ENCODE measurements around the gene COL23A1.

The COL23A1 gene

DNA sequence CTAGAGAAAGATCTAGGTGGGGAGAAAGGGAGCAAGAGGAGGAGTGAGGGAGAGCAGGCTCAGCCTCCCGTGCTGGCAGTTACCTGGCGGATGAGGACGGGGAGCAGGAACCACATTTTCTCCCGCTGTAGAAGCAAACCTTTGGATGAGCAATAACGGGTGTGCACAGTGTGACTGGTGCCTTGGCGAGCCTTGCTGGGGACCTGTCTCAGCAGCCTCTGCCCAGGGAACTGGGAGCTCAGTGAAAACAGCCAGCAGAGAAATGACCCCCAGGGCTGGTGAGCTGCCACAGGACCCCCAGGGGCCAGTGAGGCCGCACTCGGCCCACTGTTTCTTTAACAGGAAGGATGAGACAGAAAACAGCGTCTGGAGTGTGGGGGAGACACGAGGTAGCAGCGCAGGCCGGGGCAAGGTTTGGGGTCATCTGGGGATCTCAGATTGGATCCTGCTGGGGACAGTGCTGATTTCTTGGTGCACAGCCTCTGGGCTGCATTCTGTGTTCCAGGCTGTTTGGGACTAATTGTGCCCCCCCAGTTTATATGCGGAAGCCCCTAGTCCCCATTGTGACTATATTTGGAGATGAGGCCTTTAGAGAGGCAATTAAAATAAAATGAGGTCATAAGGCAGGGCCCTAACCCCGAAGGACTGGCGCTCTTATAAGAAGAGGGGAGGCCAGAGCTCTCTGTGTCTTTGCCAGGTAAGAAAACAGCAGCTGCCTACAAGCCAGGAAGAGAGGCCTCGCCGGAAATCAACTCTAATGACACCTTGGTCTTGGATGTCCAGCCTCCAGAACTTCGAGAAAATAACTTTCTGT lies 238.8 kb downstream of the COL23A1 start:
- Mint-ChIP-seq H3K9me3 (no peaks in the 10 kb centered on the region), H3K27me3 (ENCODE audit: low read depth, poor library complexity) (no peaks in the 10 kb centered on the region), H3K27ac (peak overlapping the region; percentile 90), H3K36me3 (ENCODE audit: low read depth) (no peaks in the 10 kb centered on the region), H3K4me1 (peaks cover 90% of the 10 kb centered on the region), H3K4me3 (peak overlapping the region; percentile 6)
- TF ChIP-seq, protein P1, sequence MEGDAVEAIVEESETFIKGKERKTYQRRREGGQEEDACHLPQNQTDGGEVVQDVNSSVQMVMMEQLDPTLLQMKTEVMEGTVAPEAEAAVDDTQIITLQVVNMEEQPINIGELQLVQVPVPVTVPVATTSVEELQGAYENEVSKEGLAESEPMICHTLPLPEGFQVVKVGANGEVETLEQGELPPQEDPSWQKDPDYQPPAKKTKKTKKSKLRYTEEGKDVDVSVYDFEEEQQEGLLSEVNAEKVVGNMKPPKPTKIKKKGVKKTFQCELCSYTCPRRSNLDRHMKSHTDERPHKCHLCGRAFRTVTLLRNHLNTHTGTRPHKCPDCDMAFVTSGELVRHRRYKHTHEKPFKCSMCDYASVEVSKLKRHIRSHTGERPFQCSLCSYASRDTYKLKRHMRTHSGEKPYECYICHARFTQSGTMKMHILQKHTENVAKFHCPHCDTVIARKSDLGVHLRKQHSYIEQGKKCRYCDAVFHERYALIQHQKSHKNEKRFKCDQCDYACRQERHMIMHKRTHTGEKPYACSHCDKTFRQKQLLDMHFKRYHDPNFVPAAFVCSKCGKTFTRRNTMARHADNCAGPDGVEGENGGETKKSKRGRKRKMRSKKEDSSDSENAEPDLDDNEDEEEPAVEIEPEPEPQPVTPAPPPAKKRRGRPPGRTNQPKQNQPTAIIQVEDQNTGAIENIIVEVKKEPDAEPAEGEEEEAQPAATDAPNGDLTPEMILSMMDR (IDR thresholded peaks at IDR 0.05): no peak
- DNase-seq: no peak

DNA sequence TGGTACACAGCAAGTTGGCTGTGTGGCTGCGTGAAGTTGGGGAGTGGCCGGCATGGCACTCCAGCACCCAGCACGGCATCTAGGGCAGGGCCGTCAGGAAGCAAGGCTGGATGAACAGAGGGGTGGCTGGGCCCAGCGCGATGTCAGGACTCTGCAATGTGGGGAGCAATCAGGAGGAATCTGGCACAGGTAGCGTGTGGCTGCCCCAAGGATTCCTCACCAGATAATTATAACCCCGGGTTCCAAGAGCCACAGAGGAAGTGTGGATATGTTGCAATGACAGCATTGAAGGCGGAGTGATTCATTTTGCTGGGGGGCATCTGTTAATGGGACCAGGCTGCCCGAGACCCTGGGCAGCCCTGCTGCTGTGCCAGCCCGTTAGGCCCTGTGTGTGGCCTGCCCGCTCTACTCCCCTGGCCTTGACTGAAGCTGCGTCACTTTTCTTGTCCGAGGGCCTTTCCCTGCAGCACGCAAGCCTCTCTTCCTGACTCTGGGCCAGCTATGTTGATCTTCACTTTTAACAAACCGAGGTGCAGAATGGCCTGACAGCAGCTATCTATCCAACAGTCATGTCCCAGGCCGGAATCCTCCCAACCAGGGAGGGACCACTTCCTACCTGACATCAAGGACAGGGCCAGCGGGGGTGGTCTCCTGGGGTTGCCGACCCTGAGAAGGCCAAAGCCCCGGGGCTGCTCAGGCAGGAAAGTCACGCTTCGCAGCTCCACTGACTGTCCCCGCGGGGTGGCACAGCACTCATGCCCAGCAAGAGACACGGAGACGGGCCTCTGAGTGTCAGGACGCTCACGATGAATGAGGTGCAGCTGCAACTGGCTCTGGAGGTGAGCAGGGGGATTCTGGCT lies 239.6 kb downstream of the COL23A1 start:
- peak; percentile 52 for DNase-seq
- Mint-ChIP-seq H3K27me3 (ENCODE audit: low read depth, poor library complexity) (no peaks in the 10 kb centered on the region), H3K36me3 (ENCODE audit: low read depth) (no peaks in the 10 kb centered on the region), H3K9me3 (no peaks in the 10 kb centered on the region), H3K4me3 (peak overlapping the region; percentile 11), H3K4me1 (peaks cover 83% of the 10 kb centered on the region), H3K27ac (peak overlapping the region; percentile 90)
- TF ChIP-seq, protein P1 (IDR thresholded peaks at IDR 0.05): no peak

DNA sequence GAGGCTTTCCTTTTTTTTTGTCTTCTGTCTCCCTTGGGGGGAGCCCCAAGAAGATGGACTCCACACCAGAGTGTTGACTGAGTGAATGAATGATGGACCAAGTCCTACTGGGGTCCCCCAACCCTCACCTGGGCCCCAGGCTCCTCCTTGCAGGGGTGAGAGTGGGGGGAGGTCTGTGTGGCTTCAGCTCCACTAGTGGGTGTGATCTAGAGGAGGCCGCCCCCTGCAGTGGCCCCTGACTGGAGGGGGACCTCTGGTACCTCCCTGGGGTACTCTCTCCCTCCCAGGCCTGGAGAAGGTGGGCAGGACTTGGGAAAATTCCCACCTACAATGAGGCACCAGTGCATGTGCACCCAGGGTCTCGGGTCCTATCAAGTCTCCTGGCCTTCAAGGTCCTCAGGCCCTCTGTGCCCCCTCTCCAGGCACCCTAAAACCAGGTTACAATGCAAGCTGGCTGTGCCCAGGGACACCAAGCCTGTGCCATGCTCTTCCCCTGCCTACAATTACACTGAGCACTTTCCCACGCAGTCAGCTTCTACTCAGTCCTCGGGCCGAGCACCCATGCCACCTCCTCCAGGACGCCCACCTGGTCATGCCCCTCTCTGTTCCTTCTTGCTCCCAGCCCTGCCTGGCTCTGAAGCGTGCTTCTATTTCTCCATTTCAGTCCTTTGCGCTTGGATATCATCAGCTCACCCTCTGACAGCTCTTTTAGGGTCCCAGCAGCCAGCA lies 240.4 kb downstream of the COL23A1 start:
- no peak for DNase-seq
- Mint-ChIP-seq H3K4me3 (peak overlapping the region; percentile 11), H3K9me3 (peaks cover 3% of the 10 kb centered on the region), H3K27me3 (ENCODE audit: low read depth, poor library complexity) (no peaks in the 10 kb centered on the region), H3K27ac (peak overlapping the region; percentile 31), H3K4me1 (peaks cover 78% of the 10 kb centered on the region), H3K36me3 (ENCODE audit: low read depth) (no peaks in the 10 kb centered on the region)
- TF ChIP-seq, protein P1 (IDR thresholded peaks at IDR 0.05): no peak

DNA sequence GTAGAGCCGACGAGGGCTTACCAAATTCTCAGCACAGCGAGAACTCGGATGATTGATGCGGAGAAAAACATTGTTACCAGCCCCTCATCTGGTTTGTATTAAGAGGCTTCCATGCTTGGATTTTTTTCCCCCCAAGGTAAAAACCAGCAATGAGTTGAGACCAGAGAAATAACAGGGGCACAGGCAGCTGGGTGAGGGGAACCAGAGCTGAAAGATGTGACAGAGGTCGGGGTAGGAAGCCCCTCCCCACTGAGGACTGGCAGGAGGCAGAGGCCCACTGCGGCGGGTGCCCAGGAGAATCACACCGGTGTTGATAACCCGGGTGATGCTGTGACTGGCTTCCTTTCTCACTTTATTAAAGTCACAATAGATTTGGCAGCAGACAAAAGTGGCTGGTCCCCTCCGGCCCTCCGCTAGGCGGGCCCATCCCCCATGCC lies 241.1 kb downstream of the COL23A1 start:
- Mint-ChIP-seq H3K9me3 (peaks cover 6% of the 10 kb centered on the region), H3K36me3 (ENCODE audit: low read depth) (no peaks in the 10 kb centered on the region), H3K27ac (peak overlapping the region; percentile 88), H3K4me1 (peaks cover 72% of the 10 kb centered on the region), H3K4me3 (peak overlapping the region; percentile 7), H3K27me3 (ENCODE audit: low read depth, poor library complexity) (no peaks in the 10 kb centered on the region)
- no peak for DNase-seq
- TF ChIP-seq, protein P1 (IDR thresholded peaks at IDR 0.05): no peak

DNA sequence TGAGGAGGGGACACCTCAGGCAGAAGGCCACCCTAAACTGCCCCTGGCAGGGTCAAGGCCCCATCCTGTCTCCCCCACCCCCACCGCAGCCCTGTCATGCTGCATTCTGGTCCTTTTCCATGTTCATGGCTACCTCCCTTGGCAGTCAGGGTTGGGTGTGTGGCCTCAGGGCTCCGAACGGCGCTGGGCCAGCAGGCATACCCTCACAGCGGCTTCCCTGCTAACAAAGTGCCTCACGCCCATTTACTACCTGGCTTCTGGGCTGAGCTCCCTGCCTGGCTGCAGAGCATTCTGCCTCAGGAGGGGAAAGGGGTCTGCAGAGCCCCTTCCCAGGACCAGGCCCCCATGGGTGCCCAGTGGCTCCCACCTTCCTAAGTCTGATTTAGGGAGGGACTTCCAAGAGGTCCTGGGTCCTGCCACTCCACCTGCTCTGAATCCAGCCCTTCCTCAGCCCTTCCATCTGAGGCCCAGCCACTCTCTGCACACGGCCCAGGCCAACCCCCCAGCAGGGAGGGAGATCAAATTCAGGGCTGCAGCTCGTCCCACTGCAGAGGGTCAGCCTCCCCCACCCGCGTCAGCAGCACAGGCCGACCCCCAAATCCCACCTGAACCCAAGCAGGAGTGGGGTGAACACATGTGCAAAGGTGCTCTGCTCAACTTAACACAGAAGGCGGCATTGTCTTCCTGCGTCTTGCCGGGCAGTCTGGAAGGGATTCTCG lies 241.7 kb downstream of the COL23A1 start:
- Mint-ChIP-seq H3K9me3 (peaks cover 6% of the 10 kb centered on the region), H3K4me3 (peak overlapping the region; percentile 7), H3K27ac (peak overlapping the region; percentile 88), H3K4me1 (peaks cover 66% of the 10 kb centered on the region), H3K36me3 (ENCODE audit: low read depth) (no peaks in the 10 kb centered on the region), H3K27me3 (ENCODE audit: low read depth, poor library complexity) (no peaks in the 10 kb centered on the region)
- no peak for DNase-seq
- TF ChIP-seq, protein P1 (IDR thresholded peaks at IDR 0.05): no peak

All from nephron progenitor cell (in vitro differentiated cells).